OCI-M2 (cell line): Measurements from ENCODE around the gene ARRB2.
"Not testable (repeated sequence)": the region's sequence is repeated elsewhere in the genome, so short reads cannot be mapped to it uniquely, and the experiment has no call there.

Source experiments
- DNase-seq: peaks from one replicate; lab custom pipeline; 2025; ENCODE audit not compliant: unreplicated experiment; lab: John Stamatoyannopoulos, UW

Gene ARRB2

DNA sequence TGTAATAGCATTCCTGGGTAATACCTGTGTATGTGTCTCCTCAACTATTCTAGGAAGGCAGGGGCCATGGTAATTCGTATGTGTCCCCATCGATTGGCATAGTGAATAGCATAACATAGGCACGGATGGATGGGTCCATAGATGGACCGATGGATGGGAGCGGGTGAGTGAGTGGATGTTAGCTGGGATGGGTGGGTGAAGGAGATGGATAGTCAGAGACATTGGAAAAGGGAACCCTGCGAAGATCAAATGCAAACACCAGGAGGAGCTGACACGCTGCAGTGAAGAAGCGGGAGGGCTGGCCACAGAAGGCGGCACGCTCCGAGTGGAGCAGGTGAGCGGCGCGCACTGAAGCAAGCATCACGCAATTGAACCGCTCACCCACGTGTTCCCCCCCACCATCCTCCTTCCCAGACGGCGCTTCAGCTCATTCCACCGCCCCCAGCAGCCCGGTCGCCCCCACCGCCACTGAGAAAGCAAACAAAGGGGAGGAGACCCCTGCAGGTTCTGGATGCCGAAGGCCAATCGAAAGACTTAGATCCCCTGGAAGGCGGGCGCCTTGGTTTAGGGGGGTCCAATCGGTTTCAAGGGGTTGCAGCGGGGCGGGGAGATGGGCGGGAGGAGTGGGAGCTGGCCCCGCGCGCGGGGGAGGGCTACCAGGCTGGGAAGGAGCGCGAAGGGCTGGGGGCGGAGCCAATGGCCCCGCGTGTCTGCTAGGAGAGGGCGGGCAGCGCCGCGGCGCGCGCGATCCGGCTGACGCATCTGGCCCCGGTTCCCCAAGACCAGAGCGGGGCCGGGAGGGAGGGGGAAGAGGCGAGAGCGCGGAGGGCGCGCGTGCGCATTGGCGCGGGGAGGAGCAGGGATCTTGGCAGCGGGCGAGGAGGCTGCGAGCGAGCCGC is at the start of gene ARRB2:
ARRB2 (plus strand) TSS at position 839 of the 899 bp plus-strand sequence. CDS start 90 bp downstream, outside the sequence.
- peak; percentile 79 for DNase-seq

DNA sequence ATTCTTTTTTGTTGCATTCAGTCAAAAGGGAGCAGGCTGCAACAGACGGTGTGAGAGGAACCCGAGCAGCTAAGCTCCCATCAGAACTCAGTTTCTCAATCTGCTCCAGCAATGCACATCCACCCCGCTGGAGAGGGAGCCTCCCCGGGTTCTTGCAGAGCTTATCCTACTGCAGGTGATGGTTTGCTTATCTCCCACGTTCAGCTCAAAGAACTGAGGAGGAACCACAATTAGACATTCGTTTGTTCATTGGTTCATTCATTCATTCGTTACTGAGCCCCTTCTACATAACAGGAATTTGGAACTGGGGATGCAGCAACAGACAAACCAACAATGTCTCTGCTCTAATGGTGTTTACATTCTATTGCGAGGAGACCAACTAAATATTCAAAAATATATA is 46.7 kb upstream of the ARRB2 start:
- DNase-seq, result no peak

DNA sequence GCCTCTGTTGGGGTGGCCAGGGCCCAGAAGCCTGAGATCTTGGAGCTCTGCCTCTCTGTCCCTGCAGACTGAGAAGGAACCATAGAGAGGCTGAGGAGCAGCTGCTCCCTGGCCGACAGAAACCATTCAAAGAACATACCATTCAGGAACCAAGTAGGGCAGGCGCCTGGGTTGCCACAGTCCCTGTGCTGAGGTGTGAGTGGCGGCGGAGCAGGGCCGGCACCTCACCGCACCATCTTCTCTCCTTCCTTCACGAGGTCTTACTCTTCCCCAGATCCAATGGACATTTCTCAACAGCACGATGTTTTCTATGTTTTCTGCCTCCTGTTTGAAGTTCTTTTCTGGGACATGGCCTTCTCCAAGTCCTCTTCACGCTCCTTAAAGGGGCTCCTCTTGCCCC is 46.2 kb upstream of the ARRB2 start:
- no peak for DNase-seq

DNA sequence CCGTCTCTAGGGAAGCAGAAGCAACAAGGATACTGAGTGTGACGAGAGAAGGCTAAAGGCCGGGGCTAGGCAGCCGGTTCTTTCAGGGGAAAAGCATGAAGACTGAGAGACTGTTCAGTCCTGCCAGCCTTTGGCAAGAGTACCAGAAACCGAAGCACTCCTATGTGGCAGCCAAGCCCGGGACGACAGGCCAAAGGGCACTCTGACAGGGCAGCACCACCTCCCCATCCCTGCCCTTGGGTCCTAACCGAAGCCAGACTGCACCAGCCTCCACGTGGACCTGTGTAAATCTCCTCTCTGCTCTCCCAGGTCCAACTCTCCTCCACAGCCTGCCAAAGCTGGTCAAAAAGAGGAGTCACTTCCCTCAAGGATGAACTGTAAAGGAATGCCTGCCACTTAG is 45.4 kb upstream of the ARRB2 start:
- no peak for DNase-seq

DNA sequence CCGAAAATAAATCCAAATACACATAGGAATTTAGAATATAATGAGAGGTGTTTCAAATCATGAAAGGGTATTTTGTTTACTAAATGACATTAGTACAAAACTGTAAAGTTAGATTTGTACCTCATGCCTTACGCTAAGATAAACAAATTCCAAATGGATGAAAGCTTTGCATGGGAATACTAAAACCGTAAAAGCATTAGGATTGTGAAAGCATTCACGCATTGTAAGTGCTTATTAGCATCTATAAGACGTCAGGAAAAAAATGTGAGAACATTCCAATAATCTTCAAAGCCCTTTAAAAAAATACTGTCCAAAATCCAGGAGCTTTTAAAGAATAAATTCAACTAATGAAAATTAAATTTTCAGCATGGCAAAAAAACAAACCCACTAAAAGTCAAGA is 44.1 kb upstream of the ARRB2 start:
- no peak for DNase-seq

DNA sequence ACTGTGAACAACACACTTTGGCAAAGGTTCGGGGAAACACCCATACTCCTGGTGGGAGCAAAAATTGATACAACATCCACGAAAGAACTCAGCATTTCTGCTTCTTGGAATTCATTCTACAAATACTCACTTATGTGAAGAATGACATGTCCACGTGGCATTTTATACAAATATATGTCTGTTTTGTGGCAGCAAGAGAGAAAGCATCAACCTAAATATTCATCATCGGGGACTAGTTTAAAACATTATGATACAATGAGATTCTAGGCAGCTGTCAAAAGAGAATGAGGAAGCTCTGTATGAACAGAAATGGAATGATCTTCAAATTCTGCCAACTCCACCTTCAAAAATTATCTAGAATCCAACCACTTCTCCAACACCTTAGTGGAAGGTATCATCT is 43.3 kb upstream of the ARRB2 start:
- DNase-seq, result no peak

DNA sequence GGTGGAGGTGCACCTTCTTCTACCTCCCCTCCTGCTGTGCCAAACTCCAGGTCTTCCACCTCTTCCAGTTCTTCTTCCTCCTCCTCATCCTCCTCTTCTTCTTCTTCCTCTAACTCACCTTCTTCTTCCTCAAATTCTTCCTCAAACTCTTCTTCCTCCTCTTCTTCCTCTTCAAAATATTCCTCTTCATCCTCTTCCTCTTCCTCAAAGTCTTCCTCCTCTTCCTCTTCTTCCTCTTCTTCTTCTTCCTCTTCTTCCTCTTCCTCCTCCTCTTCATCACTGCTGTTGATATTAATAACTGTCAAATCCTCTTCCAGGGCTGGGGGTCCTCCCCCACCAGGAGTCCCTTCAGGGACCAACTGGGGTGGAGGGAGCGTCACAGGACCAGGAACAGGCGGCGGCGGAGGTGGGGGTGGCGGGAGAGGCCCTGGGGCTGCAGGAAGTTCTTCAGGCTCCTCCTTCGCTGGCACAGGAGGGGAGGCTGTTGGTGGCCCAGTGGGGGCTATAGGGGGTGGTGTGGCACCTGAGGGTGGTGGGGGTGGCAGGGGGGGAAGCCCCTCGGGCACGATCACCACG is 38.3 kb upstream of the ARRB2 start:
- no peak for DNase-seq

DNA sequence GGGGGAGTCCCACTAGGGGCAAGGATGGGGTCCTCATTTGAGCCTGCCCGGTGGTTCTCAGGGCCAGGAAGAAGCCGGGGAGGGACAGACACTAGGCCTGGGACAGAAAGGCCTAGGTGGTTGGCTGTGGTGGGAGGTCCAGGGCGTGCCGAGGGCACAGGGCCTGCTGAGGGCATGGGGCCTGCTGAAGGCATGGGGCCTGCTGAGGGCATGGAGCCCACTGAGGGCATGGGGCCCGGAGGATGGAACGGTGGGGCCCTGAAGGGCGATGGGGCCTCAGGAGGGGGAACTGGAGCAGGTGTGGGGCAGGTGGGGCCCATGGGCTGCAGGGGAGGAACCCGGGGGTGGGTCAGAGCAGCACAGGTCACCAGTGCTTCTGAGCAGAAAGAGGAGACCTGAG is 37.7 kb upstream of the ARRB2 start:
- DNase-seq, result no peak

DNA sequence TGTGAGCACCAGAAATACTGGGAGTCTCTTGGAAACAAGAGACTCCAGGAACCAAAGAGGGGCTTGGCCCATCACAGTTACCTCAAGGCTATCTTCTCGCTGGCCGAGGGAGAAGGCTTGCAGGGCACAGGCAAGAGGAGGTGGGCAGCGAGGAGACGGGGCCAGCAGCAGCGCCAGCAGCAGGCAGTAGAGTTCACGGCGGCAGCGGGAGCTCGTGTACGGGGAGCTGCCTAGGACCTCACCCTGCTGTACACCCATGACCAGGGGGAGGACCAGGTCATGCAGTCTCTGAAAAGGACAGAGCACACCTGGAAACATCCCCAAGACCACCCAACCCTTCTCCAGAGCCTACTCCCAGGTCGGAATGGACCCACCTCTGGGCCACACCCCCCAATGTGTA is 37.3 kb upstream of the ARRB2 start:
- DNase-seq, result no peak

DNA sequence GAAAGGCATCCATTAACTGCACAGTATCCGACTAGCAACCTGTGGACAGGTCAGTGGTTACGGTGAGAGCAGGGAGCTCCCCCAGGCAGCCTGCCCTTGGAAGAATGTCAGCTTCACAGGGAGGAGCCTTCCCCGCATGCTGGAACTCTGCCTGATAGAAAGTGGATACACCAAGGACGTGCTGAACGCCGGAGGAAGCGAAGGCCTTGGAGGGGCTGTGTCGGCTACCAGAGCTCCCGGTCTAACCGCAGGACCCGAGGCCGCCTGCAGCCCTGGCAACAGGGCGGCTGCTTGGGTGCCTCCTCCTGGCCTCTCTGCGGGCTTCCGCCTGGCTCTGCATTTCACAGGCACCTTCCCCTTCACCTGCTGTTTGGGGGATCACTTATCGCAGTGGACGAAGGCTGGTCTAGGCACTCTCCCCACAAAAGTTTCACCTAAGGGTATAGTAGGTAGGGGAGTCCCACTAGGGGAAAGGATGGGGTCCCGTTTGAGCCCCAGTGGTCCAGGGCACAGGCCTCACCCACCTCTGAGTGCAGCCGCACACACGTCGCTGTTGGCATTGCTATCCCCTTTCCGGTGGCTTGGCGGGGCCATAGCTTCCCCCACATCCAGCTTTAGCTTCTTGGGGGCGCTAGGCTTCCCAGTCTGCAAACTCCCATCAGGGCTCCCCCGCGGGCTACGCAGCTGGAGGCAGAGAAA is 36.3 kb upstream of the ARRB2 start:
- DNase-seq, result no peak

DNA sequence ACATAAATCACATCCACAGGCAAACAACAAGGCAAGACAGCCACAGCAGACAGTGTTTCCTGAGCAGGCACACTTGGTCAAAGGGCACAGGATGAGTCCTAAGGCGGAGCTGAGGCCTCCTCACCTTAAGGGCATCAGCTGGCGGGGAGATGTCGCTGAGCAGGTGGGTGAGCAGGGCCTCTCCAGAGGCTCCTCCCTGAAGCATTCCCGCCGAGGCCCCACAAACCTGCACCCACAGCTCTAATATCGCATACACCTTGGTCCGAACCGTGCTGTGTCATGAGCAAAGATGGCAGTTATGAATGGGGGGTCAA is 35.8 kb upstream of the ARRB2 start:
- no peak for DNase-seq

DNA sequence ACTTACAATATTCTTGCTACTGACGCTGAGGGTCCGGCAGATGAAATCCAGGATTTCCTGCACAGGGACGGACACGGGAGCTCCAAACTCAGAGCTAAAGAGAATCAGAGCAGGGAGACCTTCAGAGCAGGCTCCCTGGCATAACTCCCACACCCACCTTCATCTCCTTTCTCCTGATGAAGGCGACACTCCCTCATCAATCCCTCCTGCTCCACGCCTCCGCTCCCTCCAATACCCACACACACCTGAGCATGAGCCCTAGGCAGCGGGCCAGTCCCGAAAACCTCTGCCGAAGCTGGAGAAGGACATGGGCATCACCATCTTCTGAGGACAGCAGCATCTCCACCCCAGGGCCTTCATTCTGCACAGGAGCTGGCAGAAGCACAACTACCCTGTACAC is 34.6 kb upstream of the ARRB2 start:
- no peak for DNase-seq

DNA sequence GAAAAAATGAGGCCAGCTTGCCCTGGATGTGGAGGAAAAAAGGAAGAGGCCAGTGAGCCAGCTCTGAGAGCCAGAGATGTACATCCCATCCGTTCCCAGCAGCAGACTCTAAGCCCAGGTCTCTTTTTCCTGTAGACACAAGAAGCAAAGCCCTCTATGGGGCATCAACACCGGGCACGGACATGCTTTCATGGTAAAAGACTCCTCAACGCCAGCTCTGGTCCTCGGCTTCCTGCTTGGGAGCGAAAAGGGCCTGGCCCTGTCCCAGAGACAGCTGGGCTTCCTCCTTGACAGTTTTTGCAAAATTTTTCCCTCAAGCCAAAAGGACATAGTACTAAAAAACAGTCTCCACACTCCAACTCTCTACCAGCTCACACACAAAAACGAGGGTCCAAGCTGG is 33.6 kb upstream of the ARRB2 start:
- DNase-seq, result no peak

DNA sequence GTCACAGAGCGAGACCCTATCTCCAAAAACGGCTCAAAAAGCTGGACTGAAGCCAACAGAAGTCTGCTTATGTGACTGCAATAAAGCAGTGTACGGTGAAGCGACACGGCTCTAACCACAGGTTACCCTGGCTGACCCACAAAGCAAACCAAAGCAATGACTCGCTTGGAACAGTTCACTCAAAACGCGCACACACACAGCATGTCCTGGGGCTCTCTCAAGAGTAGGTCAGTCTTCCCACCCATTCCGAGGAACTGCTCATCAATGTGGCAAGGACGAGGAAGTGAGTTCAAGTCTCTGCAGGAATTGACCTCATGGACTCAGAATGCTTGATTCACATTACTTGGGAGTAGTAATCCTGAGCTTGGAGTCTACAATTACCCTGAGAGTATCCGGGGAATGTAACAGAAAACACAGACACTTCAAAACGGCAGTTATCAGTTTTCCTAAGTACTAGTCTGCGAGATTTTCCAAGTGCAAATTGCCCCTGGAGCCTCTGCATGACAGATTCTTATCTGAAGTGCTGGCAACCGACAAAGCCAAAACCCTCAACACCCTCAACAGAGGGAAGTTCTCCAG is 31.9 kb upstream of the ARRB2 start:
- no peak for DNase-seq

DNA sequence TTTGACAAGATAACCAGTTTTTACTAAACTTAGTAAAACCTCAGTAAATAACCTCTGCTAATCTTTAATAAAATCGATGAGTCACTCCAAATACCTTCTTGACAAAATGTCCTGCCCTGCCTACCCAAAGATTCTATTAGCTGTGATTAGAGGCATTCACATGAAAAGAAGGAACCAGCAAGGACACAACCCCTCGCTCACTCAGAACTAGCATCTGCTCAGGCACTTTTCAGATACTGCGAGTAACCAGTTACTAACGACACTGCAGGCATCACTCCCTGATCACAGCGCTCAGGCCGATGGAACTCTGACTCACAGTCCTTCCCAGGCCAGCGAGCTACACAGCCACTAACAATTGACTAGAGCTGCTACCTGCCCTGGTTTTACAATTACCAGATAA is 30.8 kb upstream of the ARRB2 start:
- DNase-seq, result no peak

DNA sequence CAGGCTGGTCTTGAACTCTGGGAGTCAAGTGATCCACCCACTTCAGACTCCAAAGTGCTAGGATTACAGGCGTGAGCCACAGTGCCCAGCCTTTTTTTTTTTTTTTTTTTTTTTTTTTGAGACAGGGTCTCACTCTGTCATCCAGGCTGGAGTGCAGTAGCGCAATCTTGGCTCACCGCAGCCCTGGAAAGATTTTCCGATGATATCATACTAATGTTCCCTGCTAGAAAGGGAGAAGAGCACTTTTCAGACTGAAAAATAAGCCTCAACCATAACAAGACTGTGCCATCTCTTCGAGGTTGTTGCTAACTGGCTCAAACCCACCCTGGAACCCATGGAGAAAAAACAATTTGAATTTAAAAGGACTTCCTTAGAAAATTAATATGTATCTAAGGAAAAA is 26.7 kb upstream of the ARRB2 start:
- not testable (repeated sequence) for DNase-seq

DNA sequence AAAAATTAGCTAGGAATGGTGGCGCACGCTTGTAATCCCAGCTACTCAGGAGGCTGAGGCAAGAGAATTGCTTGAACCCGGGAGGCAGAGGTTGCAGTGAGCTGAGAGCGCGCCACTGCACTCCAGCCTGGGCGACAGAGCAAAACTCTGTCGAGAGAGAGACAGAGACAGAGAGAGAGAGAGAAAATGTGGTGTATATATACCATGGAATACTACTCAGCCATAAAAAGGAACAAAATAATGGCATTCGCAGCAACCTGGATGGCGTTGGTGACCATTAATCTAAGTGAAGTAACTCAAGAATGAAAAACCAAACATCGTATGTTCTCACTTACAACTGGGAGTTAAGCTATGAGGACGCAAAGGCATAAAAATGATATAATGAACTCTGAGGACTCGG is 20.6 kb upstream of the ARRB2 start:
- not testable (repeated sequence) for DNase-seq

DNA sequence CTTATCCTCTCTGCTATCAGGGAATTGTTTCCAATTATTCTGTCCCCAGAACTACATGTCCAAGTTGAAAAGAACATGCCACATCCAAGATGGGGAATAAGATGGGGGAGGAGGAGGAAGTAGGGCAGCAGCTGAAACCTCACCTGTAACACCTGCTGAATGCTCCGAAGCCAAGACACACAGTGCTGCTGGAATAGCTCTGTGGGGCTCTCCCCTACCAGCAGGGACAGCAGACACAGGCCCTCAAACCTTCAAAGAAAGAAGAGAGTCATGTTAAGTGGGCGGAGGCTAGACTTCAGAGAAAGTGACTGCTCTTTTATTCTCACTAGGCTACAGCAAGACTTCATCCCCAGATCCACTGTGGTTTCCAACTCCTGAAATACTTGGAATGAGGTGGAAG is 19.7 kb upstream of the ARRB2 start:
- no peak for DNase-seq

DNA sequence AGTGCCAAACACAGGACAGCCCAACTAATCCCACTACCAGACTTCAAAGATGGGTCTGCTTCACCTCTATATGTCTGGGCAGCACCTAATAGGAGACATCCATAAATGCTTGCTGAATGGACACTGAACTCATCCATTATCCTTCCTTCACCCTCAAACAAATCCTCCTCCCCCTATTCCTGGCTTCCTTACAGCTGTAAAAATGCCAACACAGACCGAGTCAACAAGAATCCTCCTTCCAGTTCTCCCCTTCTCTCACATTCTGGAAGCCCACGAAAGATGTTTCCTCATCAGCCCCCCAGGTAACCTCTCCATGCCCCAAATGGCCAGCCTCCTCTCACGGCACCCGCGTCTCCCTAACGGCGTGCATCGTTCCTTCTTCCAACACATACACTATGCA is 18.7 kb upstream of the ARRB2 start:
- DNase-seq, result no peak

DNA sequence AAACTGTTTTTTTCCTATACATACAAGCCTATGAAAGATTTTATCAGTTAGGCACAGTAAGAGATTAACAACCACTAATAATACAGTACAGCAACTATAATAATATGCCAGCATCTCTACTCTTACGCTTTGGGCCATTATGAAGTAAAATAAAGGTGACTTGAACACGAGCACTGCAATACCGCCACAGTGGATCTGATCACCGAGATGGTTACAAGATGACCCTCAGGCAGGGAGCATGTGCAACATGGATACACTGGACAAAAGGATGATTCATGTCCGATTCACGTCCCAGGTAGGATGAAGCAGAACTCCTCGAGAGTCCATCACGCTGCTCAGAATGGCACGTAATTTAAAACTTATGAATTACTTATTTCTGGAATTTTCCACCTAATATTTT is 17.0 kb upstream of the ARRB2 start:
- DNase-seq, result no peak

DNA sequence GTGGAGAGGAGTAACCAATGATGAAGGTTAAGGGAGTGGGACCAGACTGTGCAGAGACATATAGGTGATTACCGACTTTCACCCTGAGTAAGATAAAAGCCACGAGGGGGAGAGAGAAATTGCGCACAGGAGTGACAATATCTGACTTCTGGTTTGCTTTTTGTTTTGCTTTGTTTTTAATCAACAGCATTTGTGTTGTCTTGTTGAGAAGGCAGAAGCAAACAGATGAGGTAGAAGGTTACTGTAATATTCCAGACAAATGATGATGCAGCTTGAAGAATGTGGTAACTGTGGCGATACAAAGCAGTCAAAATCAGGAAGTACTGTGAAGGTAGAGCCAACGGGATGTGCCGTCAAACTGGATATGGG is 14.0 kb upstream of the ARRB2 start:
- DNase-seq, result no peak
